ENCODE data around the gene CREBRF.

The CREBRF gene

GRCh38 chr5:173055042-173055721 lies 970 bp upstream of the CREBRF start:
- DNase-seq (ENCODE audit: low spot score) = no peak
- no peak for TF ChIP-seq CTCF (IDR thresholded peaks at IDR 0.05; ENCODE audit: extremely low read depth, missing control alignments)

GRCh38 chr5:173055722-173055982 lies 500 bp upstream of the CREBRF start:
- TF ChIP-seq CTCF (IDR thresholded peaks at IDR 0.05; ENCODE audit: extremely low read depth, missing control alignments) = no peak
- no peak for DNase-seq (ENCODE audit: low spot score)

- TF ChIP-seq CTCF (IDR thresholded peaks at IDR 0.05; ENCODE audit: extremely low read depth, missing control alignments) = no peak
- peak; percentile 81 for DNase-seq (ENCODE audit: low spot score)
Measured at GRCh38 chr5:173056783-173057061, 570 bp downstream of the CREBRF start.

GRCh38 chr5:173057062-173057924 lies 1.1 kb downstream of the CREBRF start:
- TF ChIP-seq CTCF (IDR thresholded peaks at IDR 0.05; ENCODE audit: extremely low read depth, missing control alignments) = no peak
- DNase-seq (ENCODE audit: low spot score) = peak; percentile 96

GRCh38 chr5:173062141-173062540 lies 6.0 kb downstream of the CREBRF start:
- no peak for TF ChIP-seq CTCF (IDR thresholded peaks at IDR 0.05; ENCODE audit: extremely low read depth, missing control alignments)
- DNase-seq (ENCODE audit: low spot score) = no peak

- no peak for TF ChIP-seq CTCF (IDR thresholded peaks at IDR 0.05; ENCODE audit: extremely low read depth, missing control alignments)
Measured at GRCh38 chr5:173065155-173065554, 9.0 kb downstream of the CREBRF start.

GRCh38 chr5:173069671-173070070 lies 13.5 kb downstream of the CREBRF start:
- no peak for DNase-seq (ENCODE audit: low spot score)
- no peak for TF ChIP-seq CTCF (IDR thresholded peaks at IDR 0.05; ENCODE audit: extremely low read depth, missing control alignments)

More at GRCh38 chr5:173065155-173065554, 9.0 kb downstream of the CREBRF start:
- DNase-seq (ENCODE audit: low spot score) = peak; percentile 15

Data from GM20000 (cell line).